Peyer's patch (tissue), 4 donors: Measurements from ENCODE around the gene TRAPPC2L. TPM values are rescaled to one million over a fixed set of nuclear protein-coding genes. Genes with fewer than 3 reads are reported as not detected.

Source experiments
- DNase-seq, 3 donors: peaks; one replicate each; pipeline ENCODE4 v3.0.0-alpha.2; 2017 to 2019
- H3K27ac ChIP-seq, 4 donors: fragments of 200-600 bp; sonication (generic); one replicate each; pipeline ENCODE4 v1.5.1; 2016 to 2019
- H3K27me3 ChIP-seq, 2 donors: fragments of 200-600 bp; sonication (generic); one replicate each; pipeline ENCODE4 v1.5.1; 2019
- H3K36me3 ChIP-seq, 3 donors: fragments of 200-600 bp; sonication (generic); one replicate each; pipeline ENCODE4 v1.5.1; 2016 to 2019
- H3K4me1 ChIP-seq, 4 donors: fragments of 200-600 bp; sonication (generic); one replicate each; pipeline ENCODE4 v1.5.1; 2016 to 2019
- H3K4me3 ChIP-seq, 4 donors: fragments of 200-600 bp; sonication (generic); 1 replicate in 3 of 4; 2 replicates in 1 of 4; pipeline ENCODE4 v1.5.1; 2016 to 2019; ENCODE audit warnings: mild to moderate bottlenecking in 1 of 4
- H3K9me3 ChIP-seq, 4 donors: fragments of 200-600 bp; sonication (generic); one replicate each; pipeline ENCODE4 v1.5.1; 2016 to 2019; ENCODE audit warnings: mild to moderate bottlenecking in 1 of 4
- POLR2A ChIP-seq, 2 donors: fragments of 450-650 bp; IDR thresholded peaks; one replicate each; pipeline ENCODE4 v1.5.1; 2017; ENCODE audit warnings: antibody characterized with exemption in 2 of 2, mild to moderate bottlenecking in 2 of 2, moderate library complexity in 2 of 2
- total RNA-seq, 4 donors: library from RNA; depleted of rRNA; stranded (reverse); fragments of >200 nt; gene quantifications; one replicate each; pipeline ENCODE4 v1.1.0, GENCODE V29; 2016
- TF ChIP-seq, protein P1 (sequence below), 6 experiments: fragments of 450-650 bp in 4 of 6; fragments of 200-600 bp in 2 of 6; sonication (generic) in 1 of 6; IDR thresholded peaks; one replicate each; pipeline ENCODE4 v1.5.1; 2017 to 2019; ENCODE audit warnings: antibody characterized with exemption in 6 of 6, mild to moderate bottlenecking in 3 of 6, moderate library complexity in 1 of 6

The TRAPPC2L gene
- total RNA-seq, 4 donors from 2014 or later: 20.4 to 47.9 (median 35.4) TPM

DNA sequence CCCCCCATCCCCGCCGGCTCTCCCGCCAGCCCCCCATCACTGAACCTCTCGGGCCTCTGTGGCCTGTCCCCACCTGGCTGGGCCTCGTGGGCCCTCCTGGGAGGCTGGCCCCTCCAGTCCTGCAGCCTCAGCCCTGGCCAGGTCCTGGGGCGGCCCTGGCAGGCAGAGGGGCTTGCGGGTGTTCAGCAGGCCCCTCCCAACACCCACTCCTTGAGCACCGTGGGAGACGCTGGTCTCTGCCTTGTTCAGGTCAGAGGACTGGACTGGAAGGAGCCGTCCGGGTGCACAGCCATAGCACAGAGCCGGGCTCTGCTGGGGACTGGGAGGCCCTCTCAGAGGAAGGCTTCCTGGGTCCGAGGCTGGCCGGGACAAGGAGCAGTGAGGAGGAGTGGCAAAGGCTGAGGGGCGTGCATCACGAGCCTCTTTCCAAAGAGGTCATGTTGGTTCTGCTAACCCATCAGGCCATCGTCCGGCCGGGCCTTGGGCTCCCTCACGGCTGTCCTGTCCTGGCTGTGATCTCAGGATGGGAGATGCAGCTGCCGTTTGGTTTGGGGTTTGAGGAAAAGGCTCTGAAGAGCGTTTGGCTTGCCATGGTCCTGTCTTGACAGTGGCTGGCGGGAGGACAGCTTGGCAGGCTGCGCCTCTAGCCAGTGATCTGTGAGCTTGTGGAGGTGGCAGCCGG, 15.9 kb downstream of the TRAPPC2L start:
- DNase-seq: no peak
- H3K4me3 ChIP-seq: no peak overlapping the region
- H3K36me3 ChIP-seq: no peaks in the 10 kb centered on the region
- no peak for TF ChIP-seq POLR2A (IDR thresholded peaks at IDR 0.05)
- TF ChIP-seq, protein P1, sequence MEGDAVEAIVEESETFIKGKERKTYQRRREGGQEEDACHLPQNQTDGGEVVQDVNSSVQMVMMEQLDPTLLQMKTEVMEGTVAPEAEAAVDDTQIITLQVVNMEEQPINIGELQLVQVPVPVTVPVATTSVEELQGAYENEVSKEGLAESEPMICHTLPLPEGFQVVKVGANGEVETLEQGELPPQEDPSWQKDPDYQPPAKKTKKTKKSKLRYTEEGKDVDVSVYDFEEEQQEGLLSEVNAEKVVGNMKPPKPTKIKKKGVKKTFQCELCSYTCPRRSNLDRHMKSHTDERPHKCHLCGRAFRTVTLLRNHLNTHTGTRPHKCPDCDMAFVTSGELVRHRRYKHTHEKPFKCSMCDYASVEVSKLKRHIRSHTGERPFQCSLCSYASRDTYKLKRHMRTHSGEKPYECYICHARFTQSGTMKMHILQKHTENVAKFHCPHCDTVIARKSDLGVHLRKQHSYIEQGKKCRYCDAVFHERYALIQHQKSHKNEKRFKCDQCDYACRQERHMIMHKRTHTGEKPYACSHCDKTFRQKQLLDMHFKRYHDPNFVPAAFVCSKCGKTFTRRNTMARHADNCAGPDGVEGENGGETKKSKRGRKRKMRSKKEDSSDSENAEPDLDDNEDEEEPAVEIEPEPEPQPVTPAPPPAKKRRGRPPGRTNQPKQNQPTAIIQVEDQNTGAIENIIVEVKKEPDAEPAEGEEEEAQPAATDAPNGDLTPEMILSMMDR (IDR thresholded peaks at IDR 0.05): no peak
- H3K9me3 ChIP-seq: no peaks in the 10 kb centered on the region
- no peak overlapping the region for H3K27ac ChIP-seq
- no peaks in the 10 kb centered on the region for H3K27me3 ChIP-seq
- peaks cover 0 to 5% (median 2%) of the 10 kb centered on the region in 4 donors for H3K4me1 ChIP-seq

DNA sequence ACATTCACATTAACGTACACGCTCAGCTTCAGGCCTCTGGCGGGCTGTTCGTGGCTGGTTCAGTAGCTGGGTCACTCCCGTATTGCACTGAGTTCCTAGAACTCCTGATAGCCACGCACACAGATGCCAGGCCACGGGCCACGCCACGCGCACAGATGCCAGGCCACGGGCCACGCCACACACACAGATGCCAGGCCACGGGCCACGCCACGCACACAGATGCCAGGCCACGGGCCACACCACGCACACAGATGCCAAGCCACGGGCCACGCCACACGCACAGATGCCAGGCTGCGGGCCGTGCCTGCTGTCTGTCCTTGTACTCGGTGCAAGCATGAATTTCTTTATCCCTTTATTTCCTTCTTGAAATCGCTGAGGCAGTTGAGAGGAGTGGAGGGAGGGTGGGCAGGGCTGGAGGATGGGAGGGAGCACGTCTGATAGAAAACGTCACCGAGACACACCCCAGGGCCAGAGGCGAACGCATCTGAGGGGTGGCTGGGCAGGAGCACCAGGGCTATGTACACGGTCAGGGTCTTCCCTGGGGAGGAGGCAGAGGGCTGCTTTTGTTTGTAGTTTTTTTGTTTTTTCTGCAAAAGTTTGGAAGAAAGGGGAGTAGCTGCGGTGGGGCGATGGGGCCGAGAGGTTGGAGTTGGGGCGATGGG, 18.1 kb downstream of the TRAPPC2L start:
- DNase-seq: no peak
- Histone ChIP-seq H3K27me3 (no peaks in the 10 kb centered on the region), H3K36me3 (no peaks in the 10 kb centered on the region), H3K4me1 (peaks cover 0 to 5% (median 2%) of the 10 kb centered on the region in 4 donors), H3K9me3 (no peaks in the 10 kb centered on the region), H3K4me3 (no peak overlapping the region), H3K27ac (no peak overlapping the region)
- TF ChIP-seq POLR2A (IDR thresholded peaks at IDR 0.05): no peak
- TF ChIP-seq, protein P1 (IDR thresholded peaks at IDR 0.05): no peak

DNA sequence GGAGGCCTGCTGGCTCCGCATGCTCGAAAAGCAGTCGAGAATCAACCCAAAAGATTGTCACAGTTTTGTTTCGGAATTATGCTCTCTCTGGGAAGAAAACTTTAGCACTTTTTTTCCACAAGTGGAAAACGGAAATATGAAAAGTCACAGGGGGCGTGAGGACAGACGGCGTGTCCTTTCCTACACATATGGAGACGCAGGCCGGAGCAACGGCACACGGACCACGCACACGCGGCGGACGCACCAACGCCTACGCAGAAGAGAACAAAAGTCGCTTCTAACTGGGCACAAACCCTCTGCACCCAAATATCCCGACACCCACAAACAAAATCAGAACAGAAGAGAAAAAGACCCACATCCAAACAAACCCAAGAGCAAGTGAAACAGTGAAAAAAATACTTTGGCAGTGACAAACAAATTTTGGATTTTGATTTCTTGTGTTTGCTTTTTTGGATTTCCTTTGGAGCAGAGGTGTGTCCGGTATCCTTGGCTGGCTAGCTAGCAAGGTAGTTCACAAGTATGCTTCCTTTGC, 18.8 kb downstream of the TRAPPC2L start:
- peaks cover 2 to 3% (median 3%) of the 10 kb centered on the region in 4 donors for H3K4me1 ChIP-seq
- H3K27ac ChIP-seq: no peak overlapping the region
- H3K27me3 ChIP-seq: no peaks in the 10 kb centered on the region
- no peak overlapping the region for H3K4me3 ChIP-seq
- no peak for TF ChIP-seq POLR2A (IDR thresholded peaks at IDR 0.05)
- TF ChIP-seq, protein P1 (IDR thresholded peaks at IDR 0.05): no peak
- no peak for DNase-seq
- H3K36me3 ChIP-seq: peaks cover 0 to 2% (median 0%) of the 10 kb centered on the region in 3 donors
- no peaks in the 10 kb centered on the region for H3K9me3 ChIP-seq

DNA sequence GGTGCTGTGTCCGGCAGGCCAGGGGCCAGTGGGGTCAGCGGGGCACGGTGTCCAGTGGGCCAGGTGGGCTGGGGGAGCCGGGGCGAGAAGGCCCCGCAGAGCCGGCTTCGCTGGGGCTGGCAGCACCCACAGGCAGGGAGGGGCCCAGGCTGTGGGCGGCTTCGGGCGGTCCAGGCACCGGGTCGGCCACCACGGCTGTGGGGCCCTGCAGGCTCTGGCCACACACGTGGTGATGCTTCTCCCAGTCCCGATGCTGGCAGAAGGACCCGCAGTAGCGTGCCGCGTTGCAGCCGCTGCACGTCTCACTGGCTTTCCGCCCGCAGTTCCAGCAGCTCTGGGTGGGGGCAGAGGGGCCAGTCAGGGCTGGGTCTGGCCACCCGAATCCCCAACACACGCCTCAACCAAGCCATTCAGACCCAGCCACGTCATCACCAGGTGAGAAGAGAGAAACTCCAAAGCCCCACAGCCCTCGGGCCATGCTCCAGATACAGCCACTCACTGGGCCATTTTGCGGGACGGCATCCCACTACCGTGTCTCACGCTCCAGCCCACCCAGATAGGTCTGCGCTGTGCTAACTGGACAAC, 20.1 kb downstream of the TRAPPC2L start:
- DNase-seq: no peak
- H3K4me3 ChIP-seq: no peak overlapping the region
- TF ChIP-seq, protein P1 (IDR thresholded peaks at IDR 0.05): no peak
- no peak for TF ChIP-seq POLR2A (IDR thresholded peaks at IDR 0.05)
- peaks cover 0 to 4% (median 0%) of the 10 kb centered on the region in 3 donors for H3K36me3 ChIP-seq
- no peak overlapping the region for H3K27ac ChIP-seq
- no peaks in the 10 kb centered on the region for H3K9me3 ChIP-seq
- H3K4me1 ChIP-seq: peaks cover 0 to 16% (median 2%) of the 10 kb centered on the region in 4 donors
- no peaks in the 10 kb centered on the region for H3K27me3 ChIP-seq

DNA sequence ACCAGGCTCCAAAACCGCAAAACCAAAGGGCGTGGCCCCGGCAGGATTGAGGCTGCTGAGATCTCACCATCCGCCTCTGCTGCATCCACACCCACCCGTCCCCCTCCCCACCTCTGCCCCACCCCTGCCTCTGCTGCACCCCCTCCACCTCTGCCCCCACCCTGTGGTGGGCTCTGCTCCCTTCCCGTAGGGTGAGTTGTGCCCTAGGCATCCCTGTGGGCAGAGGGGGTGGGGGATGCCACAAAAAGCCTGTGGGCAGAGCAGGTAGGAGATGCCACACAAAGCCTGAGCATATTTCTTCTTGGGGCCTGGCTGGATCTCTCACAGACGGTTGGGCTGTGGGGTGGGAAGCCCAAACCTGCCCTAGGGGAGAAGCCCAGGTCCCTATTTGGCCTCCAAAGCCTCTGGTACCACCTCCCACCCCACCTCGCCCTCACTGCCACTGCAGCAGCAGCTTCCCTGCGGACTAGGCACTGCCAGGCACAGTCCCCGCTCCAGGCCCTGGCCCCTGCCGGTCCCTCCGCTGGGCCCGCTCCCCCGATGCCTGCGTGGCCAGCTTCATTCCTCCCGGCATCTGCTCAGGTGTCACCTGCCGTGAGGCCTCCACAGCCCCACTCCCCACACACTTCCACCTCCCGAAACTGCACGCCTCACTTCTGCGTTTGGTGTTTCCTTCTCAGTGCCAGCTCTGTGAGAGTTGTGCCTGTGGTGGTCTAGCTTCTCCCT, 20.8 kb downstream of the TRAPPC2L start:
- no peaks in the 10 kb centered on the region for H3K27me3 ChIP-seq
- peaks cover 0 to 18% (median 2%) of the 10 kb centered on the region in 4 donors for H3K4me1 ChIP-seq
- TF ChIP-seq, protein P1 (IDR thresholded peaks at IDR 0.05): no peak
- no peak for TF ChIP-seq POLR2A (IDR thresholded peaks at IDR 0.05)
- no peak overlapping the region for H3K4me3 ChIP-seq
- peaks cover 0 to 4% (median 0%) of the 10 kb centered on the region in 3 donors for H3K36me3 ChIP-seq
- H3K27ac ChIP-seq: no peak overlapping the region
- DNase-seq: no peak
- H3K9me3 ChIP-seq: no peaks in the 10 kb centered on the region
